Liver (tissue), 3 donors: ENCODE results near the gene PRDX2.

Source experiments
- CTCF ChIP-seq: fragments of 150-350 bp; IDR thresholded peaks from 2 replicates; pipeline ENCODE4 v1.5.1; 2017; ENCODE audit warnings: improper control_type of control experiment, low read depth, low read length; ENCODE audit not compliant: missing input control
- NR2F2 ChIP-seq: IDR thresholded peaks from 2 replicates; pipeline ENCODE4 v1.6.1; 2016; ENCODE audit warnings: antibody characterized with exemption
- REST ChIP-seq: IDR thresholded peaks from 2 replicates; pipeline ENCODE4 v1.6.1; 2016; ENCODE audit warnings: antibody characterized with exemption, mild to moderate bottlenecking
- SP1 ChIP-seq: IDR thresholded peaks from 2 replicates; pipeline ENCODE4 v1.6.1; 2018; ENCODE audit warnings: antibody characterized with exemption, mild to moderate bottlenecking
- donor health status: healthy.
- donor health status: healthy.

- no peak for TF ChIP-seq CTCF
- no peak for TF ChIP-seq SP1
- TF ChIP-seq NR2F2, result peak; percentile 82
- no peak for TF ChIP-seq REST
Observed at GRCh38 chr19:12783849-12784393, 17.7 kb downstream of the PRDX2 start.
